Activated T-helper 1 cell treated with Interleukin-2 at 50 U/mL for 16 hours (primary cell): ENCODE results near the gene LCORL.
"Not testable (repeated sequence)": the region's sequence is repeated elsewhere in the genome, so short reads cannot be mapped to it uniquely, and the experiment has no call there.

Source experiments
- DNase-seq: peaks from one replicate; pipeline ENCODE4 v3.0.0-alpha.2; 2020; ENCODE audit warnings: low read depth

The LCORL gene

DNA sequence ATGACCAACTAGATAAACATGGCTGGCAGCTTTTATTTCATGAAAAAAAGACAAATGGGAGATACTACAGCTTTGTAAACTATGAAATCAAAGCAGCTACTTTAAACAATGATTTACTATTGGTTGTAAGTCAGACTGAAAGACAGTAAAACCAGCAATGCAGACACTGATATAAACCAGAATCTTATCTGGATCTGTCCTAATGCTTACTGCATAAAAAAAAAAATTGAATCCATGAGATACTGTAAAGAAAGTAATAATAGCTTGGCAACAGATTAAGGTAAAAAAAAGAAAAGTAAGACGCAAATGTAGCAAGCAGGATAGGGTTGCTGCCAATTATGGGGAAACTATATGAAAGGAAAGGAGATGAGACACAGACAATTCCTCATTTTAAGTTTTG lies 7.3 kb downstream of the LCORL start:
- DNase-seq = no peak

GRCh38 chr4:18012807-18013462 lies 8.6 kb downstream of the LCORL start:
- no peak for DNase-seq

GRCh38 chr4:18012134-18012806 lies 9.3 kb downstream of the LCORL start:
- no peak for DNase-seq

GRCh38 chr4:18007625-18008024 lies 13.9 kb downstream of the LCORL start:
- DNase-seq = no peak

GRCh38 chr4:18006432-18006831 lies 15.1 kb downstream of the LCORL start:
- not testable (repeated sequence) for DNase-seq

- no peak for DNase-seq
These were observed 24.4 kb downstream of the LCORL start for GRCh38 chr4:17997129-17997528.

DNA sequence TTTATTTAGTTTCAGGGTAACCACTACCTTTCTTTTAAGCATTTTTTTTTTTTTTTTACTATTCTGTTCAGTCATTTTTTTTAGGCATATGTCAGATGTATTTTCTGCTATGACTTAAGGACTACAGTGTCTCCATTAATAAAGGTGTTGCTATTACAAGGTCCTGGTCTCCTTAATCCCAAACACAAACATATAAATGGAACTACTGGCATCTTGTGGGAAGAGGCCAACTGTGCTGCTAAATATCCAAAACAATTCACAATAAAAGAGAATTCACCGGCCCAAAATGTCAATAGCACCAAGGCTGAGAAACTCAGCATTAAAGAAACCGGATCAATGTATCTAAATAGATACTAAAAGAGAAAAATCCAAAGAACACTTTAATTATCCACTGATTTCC lies 26.4 kb downstream of the LCORL start:
- no peak for DNase-seq

GRCh38 chr4:17985832-17986231 lies 35.7 kb downstream of the LCORL start:
- no peak for DNase-seq

GRCh38 chr4:17981063-17981462 lies 40.5 kb downstream of the LCORL start:
- DNase-seq = no peak

- DNase-seq = no peak
These were observed 52.8 kb downstream of the LCORL start for GRCh38 chr4:17968721-17969120.

DNA sequence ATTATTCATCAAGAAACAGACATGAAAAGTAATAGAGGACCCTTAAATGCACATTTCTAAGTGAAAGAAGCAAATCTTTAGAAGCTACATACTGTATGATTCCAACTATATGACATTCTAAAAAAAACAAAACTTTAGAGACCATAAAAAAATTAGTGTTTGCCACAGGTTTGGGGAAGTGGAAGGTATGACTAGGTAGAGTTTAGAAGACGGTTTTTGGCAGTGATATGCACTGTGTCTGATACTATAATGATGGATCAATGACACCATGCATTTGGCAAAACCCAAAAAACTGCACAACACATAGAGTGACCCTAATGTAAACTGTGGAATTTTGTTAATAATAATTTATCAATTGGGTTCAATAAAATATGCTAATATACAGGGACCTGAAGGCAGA lies 54.5 kb downstream of the LCORL start:
- no peak for DNase-seq

DNA sequence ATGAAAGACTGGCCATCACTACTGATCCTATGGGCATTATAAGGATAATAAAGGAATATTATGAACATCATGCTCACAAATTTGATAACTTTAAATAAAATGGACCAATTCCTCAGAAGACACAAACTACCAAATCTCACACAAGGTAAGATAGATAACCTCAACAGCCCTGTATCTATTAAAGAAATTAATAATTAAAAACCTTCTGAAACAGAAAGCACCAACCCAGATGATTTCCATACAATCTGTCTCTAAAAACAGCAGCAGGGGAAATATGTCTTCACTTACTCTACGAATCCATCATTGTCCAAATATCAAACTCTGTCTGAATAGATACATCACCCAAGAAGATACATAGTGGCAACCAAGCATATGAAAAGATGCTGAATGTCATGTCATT lies 55.2 kb downstream of the LCORL start:
- no peak for DNase-seq

GRCh38 chr4:17964576-17964975 lies 57.0 kb downstream of the LCORL start:
- no peak for DNase-seq

GRCh38 chr4:17962171-17962570 lies 59.4 kb downstream of the LCORL start:
- DNase-seq = no peak

- DNase-seq = no peak
These were observed 60.3 kb downstream of the LCORL start for GRCh38 chr4:17961249-17961648.

- no peak for DNase-seq
These were observed 63.4 kb downstream of the LCORL start for GRCh38 chr4:17958181-17958580.

- no peak for DNase-seq
These were observed 63.9 kb downstream of the LCORL start for GRCh38 chr4:17957688-17958087.

GRCh38 chr4:17956245-17956644 lies 65.3 kb downstream of the LCORL start:
- no peak for DNase-seq

GRCh38 chr4:17945303-17945702 lies 76.3 kb downstream of the LCORL start:
- DNase-seq = no peak

DNA sequence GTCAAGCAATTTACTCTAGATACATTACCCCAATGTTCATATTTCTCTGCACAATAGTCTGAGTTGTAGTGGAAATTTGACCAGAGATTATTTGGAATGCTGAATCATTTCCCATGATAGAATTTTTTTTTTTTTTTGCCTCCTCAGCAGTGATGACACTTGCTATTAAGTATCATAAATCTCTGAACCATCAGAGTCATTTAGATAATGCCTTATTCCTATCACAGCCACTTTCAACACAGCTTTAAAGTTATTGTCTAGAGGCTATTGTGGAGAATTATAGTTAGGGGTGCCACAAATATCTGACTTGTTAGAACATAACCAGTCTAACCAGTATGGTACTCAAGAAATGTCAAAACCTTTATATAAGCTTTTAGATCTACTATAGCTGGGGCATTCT lies 79.8 kb downstream of the LCORL start:
- no peak for DNase-seq

DNA sequence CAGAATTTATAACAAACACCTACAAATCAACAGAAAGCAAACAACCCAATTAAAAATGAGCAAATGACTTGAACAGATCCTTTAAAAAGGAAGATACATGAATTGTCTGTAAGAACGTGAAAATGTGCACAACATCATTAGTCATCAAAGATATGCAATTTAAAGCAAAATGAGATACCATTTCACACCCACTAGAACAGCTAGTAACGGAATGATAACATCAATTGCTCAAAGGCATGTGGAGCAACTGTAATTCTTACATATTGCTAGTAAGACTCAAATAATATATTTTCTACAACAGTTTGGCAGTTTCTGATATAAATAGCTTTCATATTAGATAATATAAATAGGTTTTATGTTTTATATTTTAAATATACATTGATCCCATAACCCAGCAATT lies 82.5 kb downstream of the LCORL start:
- no peak for DNase-seq

GRCh38 chr4:17934286-17934685 lies 87.3 kb downstream of the LCORL start:
- DNase-seq = no peak

DNA sequence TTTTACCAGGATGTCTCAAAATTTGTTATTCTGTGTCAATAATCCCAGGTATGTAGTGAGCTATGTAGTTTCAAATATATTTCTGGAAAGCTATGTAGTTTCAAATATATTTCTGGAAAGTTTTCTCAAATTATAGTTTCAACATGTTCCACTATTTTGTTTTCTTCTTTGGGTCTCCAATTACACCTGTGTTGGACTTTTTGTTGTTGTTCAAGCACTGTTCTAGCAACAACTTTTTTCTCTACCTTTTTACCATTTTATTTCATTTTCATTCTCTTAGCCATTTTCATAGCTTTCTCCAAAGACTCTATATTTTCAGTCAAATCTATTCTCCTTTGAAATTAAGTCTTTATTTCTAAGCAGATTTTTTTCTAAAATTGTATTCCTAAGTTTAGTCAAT lies 88.4 kb downstream of the LCORL start:
- DNase-seq = no peak

GRCh38 chr4:17932041-17932440 lies 89.5 kb downstream of the LCORL start:
- no peak for DNase-seq
